ENCODE results near the gene RHPN2. TPM values are rescaled to one million over a fixed set of nuclear protein-coding genes. Genes with fewer than 3 reads are reported as not detected.

Gene RHPN2
- total RNA-seq = 1 to 10 TPM; 1.4 to 2.9 TPM

DNA sequence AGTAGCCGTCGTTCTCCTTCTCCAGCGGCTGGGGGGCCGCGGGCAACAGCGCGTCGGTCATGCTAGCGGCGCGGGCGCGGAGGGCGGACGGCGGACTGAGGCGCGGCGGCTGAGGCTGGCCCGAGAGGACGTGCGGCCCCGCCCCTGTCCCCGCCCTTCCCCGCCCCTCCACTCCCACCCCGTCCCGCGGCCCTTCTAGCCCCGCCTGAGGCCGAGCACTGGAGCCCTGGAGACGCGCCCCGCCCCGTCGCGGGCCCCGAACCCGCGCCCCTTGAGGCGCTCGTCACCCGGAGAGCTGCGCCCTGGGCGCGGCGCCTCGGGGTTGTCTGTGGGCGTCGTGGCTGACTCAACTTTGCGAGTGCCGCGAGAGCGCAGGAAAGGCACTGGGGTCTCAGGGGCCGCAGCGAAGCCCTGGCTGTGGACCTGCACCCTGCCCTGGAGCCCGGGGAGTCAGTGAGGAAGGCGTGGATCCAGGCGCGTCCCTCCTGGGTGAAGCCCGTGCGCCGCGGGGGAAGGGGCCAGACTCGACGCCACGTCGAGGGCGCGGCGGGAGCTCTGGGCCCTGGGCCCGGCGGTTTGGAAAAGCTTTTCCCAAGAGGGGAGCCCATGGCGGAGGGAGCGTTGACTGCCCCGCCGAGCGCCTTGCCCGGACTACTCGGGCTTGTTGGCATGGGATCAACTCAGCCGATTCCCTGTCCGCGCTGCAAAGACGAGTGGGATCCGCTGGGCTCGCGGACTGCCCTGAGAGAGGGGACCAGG, at the start of gene RHPN2:
Gene RHPN2 (minus strand): TSS at position 97 of the 759 bp plus-strand sequence. CDS start 36 bp downstream, at position 61.

DNA sequence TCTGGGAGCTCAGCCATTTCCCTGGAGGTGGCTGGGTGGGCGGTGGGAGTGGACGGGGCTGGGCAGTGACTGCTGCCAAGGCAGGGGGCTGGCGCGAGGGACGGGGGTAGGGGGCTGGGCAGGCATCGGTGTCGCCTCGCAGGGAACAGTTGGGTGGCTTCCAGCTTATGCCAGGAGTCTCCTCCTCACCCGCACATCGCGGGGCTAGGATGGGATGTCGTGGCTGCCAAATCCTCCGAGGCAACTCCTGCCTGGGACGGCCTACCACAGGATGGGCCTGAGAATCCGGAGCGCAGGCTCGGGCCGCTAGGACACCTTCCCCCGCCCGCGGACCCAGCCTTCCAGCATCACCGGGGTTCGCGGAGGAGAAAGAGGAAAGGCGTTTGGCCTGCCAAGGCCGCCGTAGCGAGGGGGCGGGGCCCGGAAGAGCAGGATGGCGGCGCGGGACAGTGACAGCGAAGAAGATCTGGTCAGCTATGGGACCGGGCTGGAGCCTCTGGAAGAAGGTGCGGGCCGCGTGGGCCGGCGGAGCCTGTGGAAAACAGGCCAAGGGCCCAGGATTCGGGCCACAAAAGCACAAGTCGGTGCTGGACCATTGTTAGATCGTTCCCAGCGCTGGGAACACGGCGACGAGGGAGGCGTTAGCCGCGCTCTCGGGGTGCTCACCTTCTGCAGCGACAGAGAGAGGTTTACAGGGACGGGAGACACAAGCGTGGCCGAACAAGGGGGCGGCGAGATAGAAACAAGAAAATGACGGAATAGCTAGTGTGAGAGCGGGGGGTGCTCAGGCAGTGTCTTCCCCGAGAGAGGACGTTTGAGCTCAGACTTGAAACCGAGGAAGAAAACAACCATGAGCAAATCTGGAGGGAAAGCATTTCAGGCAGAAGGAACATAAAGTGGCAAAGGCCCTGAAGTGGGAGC, 16.3 kb upstream of the RHPN2 start, which contains the start of gene GPATCH1:
Gene GPATCH1 (plus strand): TSS at position 421 of the 921 bp plus-strand sequence. CDS start 13 bp downstream, at position 434.

DNA sequence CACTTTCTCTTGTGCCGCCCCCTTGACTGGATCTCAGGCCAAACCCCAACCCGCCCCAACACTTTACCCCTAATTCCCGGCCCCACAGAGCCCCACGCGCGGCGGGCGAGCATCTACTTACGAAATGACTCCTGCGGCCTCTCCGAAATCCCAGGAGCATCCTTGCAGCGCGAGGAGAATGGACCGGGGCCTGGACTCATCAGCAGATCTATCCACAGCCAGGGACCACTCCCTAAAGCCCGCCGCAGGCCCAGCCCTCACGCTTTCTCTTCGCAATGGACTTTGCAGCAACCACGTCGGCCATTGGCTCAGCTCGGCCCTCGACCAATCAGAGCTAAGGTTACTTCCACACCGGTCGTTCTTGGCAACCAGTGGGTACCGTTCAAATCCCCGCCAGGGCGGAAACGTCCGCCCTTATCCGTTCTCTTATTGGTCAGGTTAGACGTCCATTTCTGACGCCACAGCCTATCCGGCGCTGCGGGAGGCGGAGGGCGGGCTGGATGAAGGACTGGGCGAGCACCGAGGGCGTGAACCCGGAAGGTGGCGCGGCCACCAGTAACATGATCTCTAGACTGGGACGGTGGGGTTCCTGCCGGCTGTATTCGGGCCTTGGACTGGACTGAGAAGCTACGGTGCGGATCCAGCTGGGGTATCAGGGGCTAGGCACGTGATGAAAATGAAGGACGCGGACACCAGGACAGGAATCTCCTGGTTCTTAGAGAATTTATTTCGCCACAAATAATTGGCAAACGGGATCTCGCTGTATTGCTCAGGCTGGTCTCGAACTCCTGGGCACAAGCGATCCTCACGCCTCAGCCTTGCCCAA, 92.8 kb downstream of the RHPN2 start, which contains the start of the genes CEP89 and FAAP24:
Gene CEP89 (minus strand): TSS at position 244 of the 826 bp plus-strand sequence. CDS start 84 bp downstream, at position 160.
Gene FAAP24 (plus strand): TSS at position 528 of the 826 bp plus-strand sequence. CDS start 955 bp downstream, outside the sequence.

Other genes starting within 250 kb of the RHPN2 start
- gene SLC7A9, start 195.1 kb downstream of the RHPN2 start, total RNA-seq = under 1 TPM in 1 of 2 experiments, not detected in 1; 0.17 TPM
- 10 to 100 TPM; 17.6 to 17.8 TPM for gene CEP89, start 92.9 kb downstream of the RHPN2 start, total RNA-seq
- 1 to 10 TPM; 4.2 to 4.4 TPM for gene FAAP24, start 92.6 kb downstream of the RHPN2 start, total RNA-seq
- 10 to 100 TPM; 11.5 to 11.7 TPM for gene GPATCH1, start 16.3 kb upstream of the RHPN2 start, total RNA-seq
- not detected for gene WDR88, start 67.2 kb upstream of the RHPN2 start, total RNA-seq
- under 1 TPM; 0.22 to 0.23 TPM for gene LRP3, start 129.4 kb upstream of the RHPN2 start, total RNA-seq
- gene SLC7A10, start 161.0 kb upstream of the RHPN2 start, total RNA-seq = not detected
- under 1 TPM; 0.08 to 0.14 TPM for gene CEBPA, start 237.6 kb upstream of the RHPN2 start, total RNA-seq

Data from activated naive CD4-positive, alpha-beta T cell treated with anti-CD3 and anti-CD28 coated beads, Interleukin-2, amount 10 ng/mL, durations not matched to agents 5 hours and 36 hours (primary cell).